ENCODE data around the gene CPA3.

CPA3 gene

GRCh38 chr3:148861277-148861869 lies 3.7 kb upstream of the CPA3 start:
- no peak for DNase-seq (ENCODE audit: low read depth)

GRCh38 chr3:148863297-148863696 lies 1.8 kb upstream of the CPA3 start:
- DNase-seq (ENCODE audit: low read depth) = no peak

GRCh38 chr3:148863814-148864213 lies 1.3 kb upstream of the CPA3 start:
- no peak for DNase-seq (ENCODE audit: low read depth)

GRCh38 chr3:148866261-148866660 lies 1.2 kb downstream of the CPA3 start:
- no peak for DNase-seq (ENCODE audit: low read depth)

GRCh38 chr3:148873270-148873927 lies 8.3 kb downstream of the CPA3 start:
- DNase-seq (ENCODE audit: low read depth) = no peak

- DNase-seq (ENCODE audit: low read depth) = no peak
Measured at GRCh38 chr3:148873977-148874376, 8.9 kb downstream of the CPA3 start.

- no peak for DNase-seq (ENCODE audit: low read depth)
Measured at GRCh38 chr3:148878095-148878494, 13.0 kb downstream of the CPA3 start.

GRCh38 chr3:148879256-148879655 lies 14.2 kb downstream of the CPA3 start:
- no peak for DNase-seq (ENCODE audit: low read depth)

GRCh38 chr3:148880681-148881080 lies 15.6 kb downstream of the CPA3 start:
- no peak for DNase-seq (ENCODE audit: low read depth)

- no peak for DNase-seq (ENCODE audit: low read depth)
Measured at GRCh38 chr3:148881286-148881685, 16.2 kb downstream of the CPA3 start.

GRCh38 chr3:148882288-148882687 lies 17.2 kb downstream of the CPA3 start:
- DNase-seq (ENCODE audit: low read depth) = no peak

- no peak for DNase-seq (ENCODE audit: low read depth)
Measured at GRCh38 chr3:148883163-148883562, 18.1 kb downstream of the CPA3 start.

GRCh38 chr3:148884261-148884660 lies 19.2 kb downstream of the CPA3 start:
- DNase-seq (ENCODE audit: low read depth) = no peak

GRCh38 chr3:148889828-148890227 lies 24.7 kb downstream of the CPA3 start:
- no peak for DNase-seq (ENCODE audit: low read depth)

- DNase-seq (ENCODE audit: low read depth) = no peak
Measured at GRCh38 chr3:148896062-148896461, 31.0 kb downstream of the CPA3 start.

GRCh38 chr3:148901987-148902791 lies 37.1 kb downstream of the CPA3 start:
- DNase-seq (ENCODE audit: low read depth) = no peak

- no peak for DNase-seq (ENCODE audit: low read depth)
Measured at GRCh38 chr3:148903022-148903442, 37.9 kb downstream of the CPA3 start.

GRCh38 chr3:148903941-148904340 lies 38.8 kb downstream of the CPA3 start:
- DNase-seq (ENCODE audit: low read depth) = no peak

GRCh38 chr3:148906667-148907066 lies 41.6 kb downstream of the CPA3 start:
- DNase-seq (ENCODE audit: low read depth) = no peak

- DNase-seq (ENCODE audit: low read depth) = no peak
Measured at GRCh38 chr3:148911173-148911572, 46.1 kb downstream of the CPA3 start.

- DNase-seq (ENCODE audit: low read depth) = no peak
Measured at GRCh38 chr3:148911592-148911991, 46.5 kb downstream of the CPA3 start.

GRCh38 chr3:148914936-148915690 lies 50.0 kb downstream of the CPA3 start:
- no peak for DNase-seq (ENCODE audit: low read depth)

- no peak for DNase-seq (ENCODE audit: low read depth)
Measured at GRCh38 chr3:148916132-148916531, 51.0 kb downstream of the CPA3 start.
